ENCODE measurements around the gene MECR. TPM values are rescaled to one million over a fixed set of nuclear protein-coding genes. Genes with fewer than 3 reads are reported as not detected.
A peak's percentile ranks its signal among the peaks of the same experiment; 100 is the strongest.

MECR gene
- polyA plus RNA-seq, 1 donor (not counting 4 experiments of a cell fraction or from before 2014, with no cell fraction given): 20.7 TPM

DNA sequence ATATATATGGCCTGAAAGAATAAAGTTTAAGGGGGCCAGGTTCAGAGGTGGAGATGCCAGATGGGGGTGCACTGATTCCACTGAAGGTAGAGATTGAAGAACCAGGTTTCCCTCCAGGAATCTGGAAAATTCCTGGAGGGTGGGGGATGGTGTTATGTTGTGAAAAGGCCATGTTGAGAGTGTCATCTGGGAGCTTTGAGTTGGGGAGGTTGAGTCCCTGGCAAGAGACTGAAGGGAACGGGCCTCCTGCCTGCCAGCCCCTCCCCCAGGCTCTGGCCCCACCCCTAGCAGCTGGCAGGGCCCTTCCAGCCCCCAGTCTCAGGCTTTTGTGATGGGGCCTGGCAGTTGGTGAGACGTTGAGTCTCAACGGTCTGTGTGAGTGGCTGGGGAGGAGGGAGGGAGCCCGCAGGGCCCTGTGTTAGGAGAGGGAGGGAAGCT, 9.7 kb upstream of the MECR start:
- FAIRE-seq: no peak
- DNase-seq (ENCODE audit: low read depth, low spot score): no peak
- TF ChIP-seq EZH2 (IDR thresholded peaks at IDR 0.05; ENCODE audit: low read length): no peak
- TF ChIP-seq, protein P1, sequence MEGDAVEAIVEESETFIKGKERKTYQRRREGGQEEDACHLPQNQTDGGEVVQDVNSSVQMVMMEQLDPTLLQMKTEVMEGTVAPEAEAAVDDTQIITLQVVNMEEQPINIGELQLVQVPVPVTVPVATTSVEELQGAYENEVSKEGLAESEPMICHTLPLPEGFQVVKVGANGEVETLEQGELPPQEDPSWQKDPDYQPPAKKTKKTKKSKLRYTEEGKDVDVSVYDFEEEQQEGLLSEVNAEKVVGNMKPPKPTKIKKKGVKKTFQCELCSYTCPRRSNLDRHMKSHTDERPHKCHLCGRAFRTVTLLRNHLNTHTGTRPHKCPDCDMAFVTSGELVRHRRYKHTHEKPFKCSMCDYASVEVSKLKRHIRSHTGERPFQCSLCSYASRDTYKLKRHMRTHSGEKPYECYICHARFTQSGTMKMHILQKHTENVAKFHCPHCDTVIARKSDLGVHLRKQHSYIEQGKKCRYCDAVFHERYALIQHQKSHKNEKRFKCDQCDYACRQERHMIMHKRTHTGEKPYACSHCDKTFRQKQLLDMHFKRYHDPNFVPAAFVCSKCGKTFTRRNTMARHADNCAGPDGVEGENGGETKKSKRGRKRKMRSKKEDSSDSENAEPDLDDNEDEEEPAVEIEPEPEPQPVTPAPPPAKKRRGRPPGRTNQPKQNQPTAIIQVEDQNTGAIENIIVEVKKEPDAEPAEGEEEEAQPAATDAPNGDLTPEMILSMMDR (optimal IDR thresholded peaks at IDR 0.05 in 1 of 3, IDR thresholded peaks at IDR 0.05 in 1 of 3, conservative IDR thresholded peaks at IDR 0.05 in 1 of 3; ENCODE audit: extremely low read depth in 1 of 3, insufficient read depth in 2 of 3, low read length in 3 of 3): peak in 2 of 3 experiments; percentile 7 to 28
- no peak overlapping the region for H3K9ac ChIP-seq (ENCODE audit: control insufficient read depth, extremely low read depth, insufficient read depth, low read length)
- H3K27ac ChIP-seq (ENCODE audit: control insufficient read depth, insufficient read depth, low read length): no peak overlapping the region
- dilution Hi-C loops (cut with MboI; ENCODE audit: extremely low pct_ligation_motif_present, low sequenced_read_pairs): loop anchor here (25.0 kb wide), 1 partner anchor 122 kb away; no protein-coding TSS in a partner anchor
- no peak overlapping the region for H3K4me3 ChIP-seq (ENCODE audit: control insufficient read depth in 2 of 3, extremely low read depth in 1 of 3, insufficient read depth in 2 of 3, low read depth in 1 of 3, low read length in 3 of 3)
- no peaks in the 10 kb centered on the region for H3K9me1 ChIP-seq (ENCODE audit: control insufficient read depth, extremely low read depth, insufficient read depth, low read length)
- H3K36me3 ChIP-seq (ENCODE audit: control insufficient read depth in 2 of 2, extremely low read depth in 1 of 2, insufficient read depth in 2 of 2, low read length in 2 of 2): no peaks in the 10 kb centered on the region
- H2AFZ ChIP-seq (ENCODE audit: control insufficient read depth, low read length): no peak overlapping the region
- H3K9me3 ChIP-seq (ENCODE audit: control insufficient read depth, low read depth, low read length): no peaks in the 10 kb centered on the region
- H4K20me1 ChIP-seq (ENCODE audit: control insufficient read depth, extremely low read depth, insufficient read depth, low read length): no peaks in the 10 kb centered on the region
- H3K79me2 ChIP-seq (ENCODE audit: control insufficient read depth, insufficient read depth, low read length): no peaks in the 10 kb centered on the region
- peaks cover 20% of the 10 kb centered on the region for H3K4me1 ChIP-seq (ENCODE audit: control insufficient read depth, extremely low read depth, insufficient read depth, low read length)
- H3K4me2 ChIP-seq (ENCODE audit: control insufficient read depth, extremely low read depth, insufficient read depth, low read depth, low read length): no peak overlapping the region
- peaks cover 17% of the 10 kb centered on the region for H3K27me3 ChIP-seq (ENCODE audit: control insufficient read depth, extremely low read depth, insufficient read depth, low read length)

GRCh38 chr1:29239142-29239541, 8.4 kb upstream of the MECR start:
- Histone ChIP-seq H3K4me1 (ENCODE audit: control insufficient read depth, extremely low read depth, insufficient read depth, low read length) (peaks cover 20% of the 10 kb centered on the region), H3K27ac (ENCODE audit: control insufficient read depth, insufficient read depth, low read length) (no peak overlapping the region), H3K9me1 (ENCODE audit: control insufficient read depth, extremely low read depth, insufficient read depth, low read length) (no peaks in the 10 kb centered on the region), H3K9ac (ENCODE audit: control insufficient read depth, extremely low read depth, insufficient read depth, low read length) (no peak overlapping the region), H3K9me3 (ENCODE audit: control insufficient read depth, low read depth, low read length) (no peaks in the 10 kb centered on the region), H4K20me1 (ENCODE audit: control insufficient read depth, extremely low read depth, insufficient read depth, low read length) (no peaks in the 10 kb centered on the region), H3K27me3 (ENCODE audit: control insufficient read depth, extremely low read depth, insufficient read depth, low read length) (peaks cover 17% of the 10 kb centered on the region), H3K4me3 (ENCODE audit: control insufficient read depth in 2 of 3, extremely low read depth in 1 of 3, insufficient read depth in 2 of 3, low read depth in 1 of 3, low read length in 3 of 3) (no peak overlapping the region), H3K36me3 (ENCODE audit: control insufficient read depth in 2 of 2, extremely low read depth in 1 of 2, insufficient read depth in 2 of 2, low read length in 2 of 2) (no peaks in the 10 kb centered on the region), H3K4me2 (ENCODE audit: control insufficient read depth, extremely low read depth, insufficient read depth, low read depth, low read length) (peak overlapping the region; percentile 13), H3K79me2 (ENCODE audit: control insufficient read depth, insufficient read depth, low read length) (no peaks in the 10 kb centered on the region), H2AFZ (ENCODE audit: control insufficient read depth, low read length) (no peak overlapping the region)
- FAIRE-seq: no peak
- dilution Hi-C loops (cut with MboI; ENCODE audit: extremely low pct_ligation_motif_present, low sequenced_read_pairs): loop anchor here (25.0 kb wide), 1 partner anchor 123 kb away; no protein-coding TSS in a partner anchor
- DNase-seq (ENCODE audit: low read depth, low spot score): peak; percentile 56
- TF ChIP-seq, protein P1 (optimal IDR thresholded peaks at IDR 0.05 in 1 of 3, IDR thresholded peaks at IDR 0.05 in 1 of 3, conservative IDR thresholded peaks at IDR 0.05 in 1 of 3; ENCODE audit: extremely low read depth in 1 of 3, insufficient read depth in 2 of 3, low read length in 3 of 3): no peak
- no peak for TF ChIP-seq EZH2 (IDR thresholded peaks at IDR 0.05; ENCODE audit: low read length)

All from keratinocyte (primary cell).